CD14-positive monocyte (primary cell): ENCODE data around the gene FASN. TPM values are rescaled to one million over a fixed set of nuclear protein-coding genes. Genes with fewer than 3 reads are reported as not detected.

Experiments
- DNase-seq, 3 donors: peaks; one replicate each; pipeline ENCODE4 v3.0.0-alpha.2; 2011 to 2022
- H2AFZ ChIP-seq: 2 replicates; pipeline ENCODE4 v1.6.0; 2012; ENCODE audit warnings: mild to moderate bottlenecking, low read depth, low read length, inconsistent platforms; ENCODE audit not compliant: insufficient read depth, poor library complexity, severe bottlenecking
- H3K27ac ChIP-seq, 2 donors: 1 replicate in 1 of 2; 2 replicates in 1 of 2; pipeline ENCODE4 v1.5.1; 2012 to 2013; ENCODE audit warnings: low read length in 2 of 2, control low read depth in 1 of 2, inconsistent platforms in 1 of 2, low read depth in 1 of 2, mild to moderate bottlenecking in 1 of 2
- H3K27me3 ChIP-seq, 2 donors: one replicate each; pipeline versions ENCODE4 v1.6.0 to v1.6.1; 2011 to 2013; ENCODE audit warnings: low read length in 2 of 2; ENCODE audit not compliant: control insufficient read depth in 2 of 2, insufficient read depth in 2 of 2
- H3K36me3 ChIP-seq, 2 donors: replicated peaks in 1 of 2; 1 replicate in 1 of 2; 2 replicates in 1 of 2; pipeline versions ENCODE4 v1.5.1 to v1.6.1; 2012 to 2013; ENCODE audit warnings: low read length in 2 of 2, control low read depth in 1 of 2, inconsistent platforms in 1 of 2, mild to moderate bottlenecking in 1 of 2; ENCODE audit not compliant: insufficient read depth in 2 of 2, control insufficient read depth in 1 of 2
- H3K4me1 ChIP-seq, 2 donors: 1 replicate in 1 of 2; 2 replicates in 1 of 2; pipeline versions ENCODE4 v1.5.1 to v1.6.1; 2012 to 2013; ENCODE audit warnings: low read length in 2 of 2, control low read depth in 1 of 2, inconsistent platforms in 1 of 2, mild to moderate bottlenecking in 1 of 2, moderate library complexity in 1 of 2; ENCODE audit not compliant: insufficient read depth in 2 of 2, control insufficient read depth in 1 of 2
- H3K4me2 ChIP-seq: replicated peaks from 2 replicates; pipeline ENCODE3; 2012; ENCODE audit warnings: low read length, moderate library complexity, mild to moderate bottlenecking; ENCODE audit not compliant: poor library complexity, severe bottlenecking; ENCODE audit errors: extremely low read depth
- H3K4me3 ChIP-seq, 3 experiments: fragments of 200-600 bp in 1 of 3; sonication (generic) in 1 of 3; replicated peaks in 1 of 3; 1 replicate in 2 of 3; 2 replicates in 1 of 3; pipeline ENCODE4 v1.5.1; 2011 to 2013; ENCODE audit warnings: low read length in 3 of 3, mild to moderate bottlenecking in 3 of 3, control low read depth in 2 of 3, low read depth in 2 of 3, inconsistent platforms in 1 of 3, moderate library complexity in 1 of 3
- H3K79me2 ChIP-seq: 2 replicates; pipeline ENCODE4 v1.6.0; 2012; ENCODE audit warnings: mild to moderate bottlenecking, control low read depth, inconsistent platforms, low read length, moderate library complexity; ENCODE audit not compliant: insufficient read depth
- H3K9ac ChIP-seq: 2 replicates; pipeline ENCODE4 v1.6.0; 2017; ENCODE audit warnings: low read length, mild to moderate bottlenecking; ENCODE audit not compliant: insufficient read depth, poor library complexity, severe bottlenecking
- H3K9me3 ChIP-seq, 2 donors: replicated peaks in 1 of 2; 1 replicate in 1 of 2; 2 replicates in 1 of 2; pipeline versions ENCODE4 v1.5.1 to v1.6.1; 2012 to 2013; ENCODE audit warnings: low read length in 2 of 2, control low read depth in 1 of 2; ENCODE audit not compliant: control insufficient read depth in 1 of 2, insufficient read depth in 1 of 2
- H4K20me1 ChIP-seq: 2 replicates; pipeline ENCODE4 v1.6.0; 2012; ENCODE audit warnings: mild to moderate bottlenecking, low read length, control low read depth, moderate library complexity; ENCODE audit not compliant: insufficient read depth
- H3K27ac Mint-ChIP-seq, 7 donors: one replicate each; pipeline ENCODE4 v1.8.0; 2020; ENCODE audit warnings: mild to moderate bottlenecking in 7 of 7, mixed read lengths in 7 of 7, moderate library complexity in 6 of 7, inconsistent platforms in 2 of 7
- H3K27me3 Mint-ChIP-seq, 3 donors: one replicate each; pipeline ENCODE4 v1.8.0; 2021 to 2022; ENCODE audit warnings: low read depth in 3 of 3, mild to moderate bottlenecking in 3 of 3, mixed read lengths in 3 of 3, moderate library complexity in 3 of 3, inconsistent platforms in 1 of 3
- H3K36me3 Mint-ChIP-seq, 2 donors: one replicate each; pipeline ENCODE4 v1.8.0; 2020; ENCODE audit warnings: mixed read lengths in 2 of 2, inconsistent platforms in 1 of 2, mild to moderate bottlenecking in 1 of 2
- H3K4me1 Mint-ChIP-seq: one replicate; pipeline ENCODE4 v1.8.0; 2020; ENCODE audit warnings: mild to moderate bottlenecking, mixed read lengths
- H3K4me3 Mint-ChIP-seq, 2 donors: one replicate each; pipeline ENCODE4 v1.8.0; 2020; ENCODE audit warnings: mild to moderate bottlenecking in 2 of 2, mixed read lengths in 2 of 2, moderate library complexity in 1 of 2
- H3K9me3 Mint-ChIP-seq, 7 donors: one replicate each; pipeline ENCODE4 v1.8.0; 2020 to 2022; ENCODE audit warnings: mixed read lengths in 7 of 7, mild to moderate bottlenecking in 6 of 7, moderate library complexity in 6 of 7, inconsistent platforms in 2 of 7
- WGBS: methylation state at CpG from one replicate; pipeline ENCODE4 v1.1.5; 2013; ENCODE audit warnings: missing lambda C conversion rate; ENCODE audit not compliant: insufficient coverage; 5-methylcytosine and 5-hydroxymethylcytosine counted together
- intact Hi-C, 2 donors: fragments of 100-400 bp; cut with micrococcal nuclease; formaldehyde crosslinking; loops; one replicate each; pipeline versions ENCODE4 v1.15.0 to v1.15.1; 2023
- polyA plus RNA-seq, 3 donors: library from polyadenylated mRNA; depleted of rRNA in 1 of 3; unstranded in 2 of 3; stranded (reverse) in 1 of 3; fragments of 300-500 nt in 2 of 3; fragments of >200 nt in 1 of 3; fragmentation: Illumina TruSeq in 2 of 3; gene quantifications; 1 replicate in 2 of 3; 2 replicates in 1 of 3; pipeline ENCODE4 v1.2.3, GENCODE V29; 2012 to 2021
- TF ChIP-seq, protein P1 (sequence below): fragments of 200-600 bp; IDR thresholded peaks from one replicate; pipeline ENCODE4 v1.8.0; 2022; ENCODE audit warnings: antibody characterized with exemption, mild to moderate bottlenecking

FASN gene
- polyA plus RNA-seq, 3 donors = 0.08 to 8.4 (median 0.13) TPM

GRCh38 chr17:82114447-82114846, 16.4 kb upstream of the FASN start:
- Histone ChIP-seq H3K36me3 (no peaks in the 10 kb centered on the region), H3K27ac (no peak overlapping the region), H3K9ac (no peak overlapping the region), H3K4me3 (no peak overlapping the region), H3K27me3 (no peaks in the 10 kb centered on the region), H2AFZ (no peak overlapping the region), H3K4me2 (no peak overlapping the region), H3K79me2 (no peaks in the 10 kb centered on the region), H3K4me1 (no peaks in the 10 kb centered on the region), H4K20me1 (no peaks in the 10 kb centered on the region), H3K9me3 (no peaks in the 10 kb centered on the region)
- DNase-seq = no peak
- H3K36me3 Mint-ChIP-seq = peaks cover 4 to 10% of the 10 kb centered on the region in 2 donors
- no peak overlapping the region for H3K27ac Mint-ChIP-seq
- no peaks in the 10 kb centered on the region for H3K4me1 Mint-ChIP-seq
- peaks cover 0 to 3% (median 0%) of the 10 kb centered on the region in 3 donors for H3K27me3 Mint-ChIP-seq
- H3K4me3 Mint-ChIP-seq = no peak overlapping the region
- TF ChIP-seq, protein P1, sequence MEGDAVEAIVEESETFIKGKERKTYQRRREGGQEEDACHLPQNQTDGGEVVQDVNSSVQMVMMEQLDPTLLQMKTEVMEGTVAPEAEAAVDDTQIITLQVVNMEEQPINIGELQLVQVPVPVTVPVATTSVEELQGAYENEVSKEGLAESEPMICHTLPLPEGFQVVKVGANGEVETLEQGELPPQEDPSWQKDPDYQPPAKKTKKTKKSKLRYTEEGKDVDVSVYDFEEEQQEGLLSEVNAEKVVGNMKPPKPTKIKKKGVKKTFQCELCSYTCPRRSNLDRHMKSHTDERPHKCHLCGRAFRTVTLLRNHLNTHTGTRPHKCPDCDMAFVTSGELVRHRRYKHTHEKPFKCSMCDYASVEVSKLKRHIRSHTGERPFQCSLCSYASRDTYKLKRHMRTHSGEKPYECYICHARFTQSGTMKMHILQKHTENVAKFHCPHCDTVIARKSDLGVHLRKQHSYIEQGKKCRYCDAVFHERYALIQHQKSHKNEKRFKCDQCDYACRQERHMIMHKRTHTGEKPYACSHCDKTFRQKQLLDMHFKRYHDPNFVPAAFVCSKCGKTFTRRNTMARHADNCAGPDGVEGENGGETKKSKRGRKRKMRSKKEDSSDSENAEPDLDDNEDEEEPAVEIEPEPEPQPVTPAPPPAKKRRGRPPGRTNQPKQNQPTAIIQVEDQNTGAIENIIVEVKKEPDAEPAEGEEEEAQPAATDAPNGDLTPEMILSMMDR = no peak
- peaks cover 0 to 4% (median 0%) of the 10 kb centered on the region in 7 donors for H3K9me3 Mint-ChIP-seq
- WGBS = 100% methylated on average over 8 of the region's 10 CpGs
- intact Hi-C loops = no loop called here

DNA sequence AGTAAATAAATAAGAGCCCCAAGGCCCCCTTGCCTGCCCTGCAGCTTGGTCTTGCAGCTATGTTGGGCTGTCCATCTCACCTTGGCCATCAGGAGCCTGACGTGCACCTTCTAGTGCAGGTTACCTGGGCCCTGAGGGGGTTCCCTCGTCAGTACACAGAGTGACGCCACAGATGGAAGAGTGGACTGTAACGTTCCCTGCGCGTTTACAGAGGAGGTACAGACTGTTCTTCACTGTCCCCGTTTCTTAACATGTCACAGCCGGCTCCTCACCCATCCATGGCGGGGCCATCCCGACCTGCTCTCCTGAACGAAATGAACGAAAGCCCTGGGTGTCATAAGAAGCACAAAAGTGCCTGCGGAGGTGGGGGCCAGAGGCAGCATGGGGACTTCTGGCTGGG, 15.9 kb upstream of the FASN start:
- no peaks in the 10 kb centered on the region for H3K27me3 ChIP-seq
- H3K9me3 ChIP-seq = no peaks in the 10 kb centered on the region
- no peak for DNase-seq
- H3K4me1 Mint-ChIP-seq = no peaks in the 10 kb centered on the region
- H3K36me3 ChIP-seq = no peaks in the 10 kb centered on the region
- H3K27ac ChIP-seq = no peak overlapping the region
- H4K20me1 ChIP-seq = no peaks in the 10 kb centered on the region
- H2AFZ ChIP-seq = no peak overlapping the region
- H3K4me3 Mint-ChIP-seq = no peak overlapping the region
- no peak overlapping the region for H3K4me2 ChIP-seq
- peak overlapping the region in 1 of 7 donors; percentile 23 for H3K27ac Mint-ChIP-seq
- H3K27me3 Mint-ChIP-seq = peaks cover 0 to 3% (median 0%) of the 10 kb centered on the region in 3 donors
- no peaks in the 10 kb centered on the region for H3K79me2 ChIP-seq
- H3K36me3 Mint-ChIP-seq = peaks cover 4 to 7% of the 10 kb centered on the region in 2 donors
- no peaks in the 10 kb centered on the region for H3K4me1 ChIP-seq
- H3K4me3 ChIP-seq = no peak overlapping the region
- peaks cover 0 to 4% (median 0%) of the 10 kb centered on the region in 7 donors for H3K9me3 Mint-ChIP-seq
- intact Hi-C loops = no loop called here
- 96% methylated on average over 12 of the region's 13 CpGs for WGBS
- H3K9ac ChIP-seq = no peak overlapping the region
- TF ChIP-seq, protein P1 = no peak
